HepG2 (cell line): ENCODE results near the gene PPP4R3A. TPM values are rescaled to one million over a fixed set of nuclear protein-coding genes. Genes with fewer than 3 reads are reported as not detected.

Source experiments
- FOSL2 ChIP-seq: sonication (generic); formaldehyde crosslinking; IDR thresholded peaks from 2 replicates; pipeline ENCODE4 v1.4.0; 2020; ENCODE audit warnings: missing genetic modification reagents
- GATAD1 ChIP-seq: IDR thresholded peaks from 2 replicates; pipeline ENCODE4 v1.6.1; 2016; ENCODE audit warnings: missing genetic modification reagents, missing compliant biosample characterization
- HMG20B ChIP-seq: conservative IDR thresholded peaks from 2 replicates; pipeline ENCODE4 v1.6.1; 2016; ENCODE audit warnings: missing genetic modification reagents, missing compliant biosample characterization
- JARID2 ChIP-seq: sonication (generic); formaldehyde crosslinking; IDR thresholded peaks from 2 replicates; pipeline ENCODE4 v1.8.1; 2023; ENCODE audit warnings: missing genetic modification reagents, inconsistent platforms; ENCODE audit not compliant: insufficient replicate concordance
- JUNB ChIP-seq: sonication (generic); formaldehyde crosslinking; IDR thresholded peaks from 2 replicates; pipeline ENCODE4 v1.8.0; 2022; ENCODE audit warnings: missing genetic modification reagents, mild to moderate bottlenecking, borderline replicate concordance
- KDM1A ChIP-seq: IDR thresholded peaks from 2 replicates; pipeline ENCODE4 v1.6.1; 2016; ENCODE audit warnings: missing compliant biosample characterization
- MAFG ChIP-seq: sonication (generic); formaldehyde crosslinking; IDR thresholded peaks from 2 replicates; pipeline ENCODE4 v1.5.1; 2020; ENCODE audit warnings: mild to moderate bottlenecking, missing genetic modification reagents
- MTF1 ChIP-seq: sonication (generic); formaldehyde crosslinking; IDR thresholded peaks from 2 replicates; pipeline ENCODE4 v1.5.0; 2020; ENCODE audit warnings: missing genetic modification reagents
- PAX8 ChIP-seq: sonication (generic); formaldehyde crosslinking; IDR thresholded peaks from 2 replicates; pipeline ENCODE4 v1.8.0; 2022; ENCODE audit warnings: mild to moderate bottlenecking, missing genetic modification reagents, borderline replicate concordance
- SP1 ChIP-seq, 2 experiments: fragments of 450-650 bp in 1 of 2; sonication (generic) in 1 of 2; formaldehyde crosslinking in 1 of 2; IDR thresholded peaks; 2 replicates each; pipeline versions ENCODE4 v1.4.0 to v1.6.1; 2016 to 2020; ENCODE audit warnings: missing genetic modification reagents in 1 of 2
- SP2 ChIP-seq: sonication (generic); formaldehyde crosslinking; IDR thresholded peaks from 2 replicates; pipeline ENCODE4 v1.5.1; 2020; ENCODE audit warnings: mild to moderate bottlenecking, missing genetic modification reagents
- SRSF4 ChIP-seq: fragments of 200-400 bp; formaldehyde crosslinking; IDR thresholded peaks from one replicate; pipeline ENCODE4 v1.6.1; 2018; ENCODE audit warnings: mild to moderate bottlenecking, low read depth, low read length, moderate library complexity; ENCODE audit not compliant: poor library complexity, severe bottlenecking
- SUZ12 ChIP-seq: fragments of 150-350 bp; IDR thresholded peaks from 2 replicates; pipeline ENCODE4 v1.6.1; 2014; ENCODE audit warnings: low read depth, low read length
- ZMYM2 ChIP-seq: sonication (generic); formaldehyde crosslinking; IDR thresholded peaks from 2 replicates; pipeline ENCODE4 v1.8.0; 2022; ENCODE audit warnings: mild to moderate bottlenecking, missing genetic modification reagents
- polyA plus RNA-seq, 8 experiments: library from polyadenylated mRNA; depleted of rRNA in 3 of 8; stranded (reverse) in 7 of 8; unstranded in 1 of 8; fragments of >200 nt; fragmentation: Illumina TruSeq in 4 of 8; extraction: Trizol in 4 of 8; gene quantifications; 2 replicates each; pipeline versions ENCODE4 v1.2.1 to v1.2.3, GENCODE V29; 2011 to 2016; ENCODE audit warnings: low read depth in 4 of 8, missing spikeins in 1 of 8, mixed read lengths in 1 of 8; ENCODE audit not compliant: insufficient read depth in 1 of 8
- total RNA-seq, 5 experiments: library from RNA; depleted of rRNA; stranded (reverse); fragments of >200 nt; fragmentation: Illumina TruSeq; extraction: Trizol; gene quantifications; 2 replicates each; pipeline ENCODE4 v1.2.3, GENCODE V29; 2016; ENCODE audit warnings: low read depth in 1 of 5
- TF ChIP-seq, protein P1 (sequence below): sonication (generic); formaldehyde crosslinking; IDR thresholded peaks from 2 replicates; pipeline ENCODE4 v1.5.1; 2020; ENCODE audit warnings: mild to moderate bottlenecking, missing genetic modification reagents, borderline replicate concordance
- TF ChIP-seq, protein P2 (sequence below): sonication (generic); formaldehyde crosslinking; IDR thresholded peaks from 2 replicates; pipeline ENCODE4 v1.5.0; 2020; ENCODE audit warnings: missing genetic modification reagents, mild to moderate bottlenecking, borderline replicate concordance
- TF ChIP-seq, protein P3 (sequence below): IDR thresholded peaks from 2 replicates; pipeline ENCODE4 v1.6.1; 2012; ENCODE audit warnings: inconsistent platforms
- TF ChIP-seq, protein P4 (sequence below): conservative IDR thresholded peaks from 2 replicates; pipeline ENCODE4 v1.6.1; 2018; ENCODE audit warnings: missing genetic modification reagents
- TF ChIP-seq, protein P5 (sequence below): sonication (generic); formaldehyde crosslinking; IDR thresholded peaks from 2 replicates; pipeline ENCODE4 v1.4.0; 2020; ENCODE audit warnings: low read depth, missing genetic modification reagents

Gene PPP4R3A
- total and polyA plus RNA-seq, 2 of the 13 experiments (the other 11 are each of a cell fraction or from before 2014, with no cell fraction given), result 22.5 to 57.4 TPM

DNA sequence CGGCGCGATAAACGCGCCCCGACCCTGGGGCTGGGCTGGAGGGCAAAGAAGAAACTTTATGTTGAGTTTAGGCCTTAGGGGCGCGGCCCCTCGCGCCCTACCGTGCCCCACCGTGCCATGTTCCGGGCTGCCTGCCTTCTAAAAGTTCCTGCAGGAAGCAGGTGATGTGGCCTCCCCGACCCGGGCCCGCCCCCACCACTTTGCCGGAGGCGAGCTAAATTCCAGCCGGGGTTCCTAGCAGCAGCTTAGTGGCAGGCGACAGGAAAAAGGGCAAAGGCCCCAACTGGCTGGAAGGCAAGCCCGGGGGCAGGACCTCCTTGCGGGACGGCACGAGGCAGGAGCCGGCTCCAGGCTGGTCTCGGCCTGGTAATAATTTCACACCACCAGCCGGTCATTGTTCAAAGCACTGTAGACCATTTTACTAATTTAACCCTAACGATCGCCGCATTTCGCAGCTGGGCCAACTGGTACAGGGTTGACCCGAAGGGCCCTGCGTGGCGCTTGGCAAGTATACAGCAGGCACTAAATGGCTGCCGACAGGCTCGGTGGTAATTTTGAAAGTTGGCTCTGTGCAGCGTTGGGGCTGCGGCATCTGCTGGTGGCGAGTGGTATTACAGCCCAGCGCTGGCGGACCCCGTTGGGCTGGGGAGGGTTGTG, 91.6 kb downstream of the PPP4R3A start (continued):
- TF ChIP-seq, protein P1, sequence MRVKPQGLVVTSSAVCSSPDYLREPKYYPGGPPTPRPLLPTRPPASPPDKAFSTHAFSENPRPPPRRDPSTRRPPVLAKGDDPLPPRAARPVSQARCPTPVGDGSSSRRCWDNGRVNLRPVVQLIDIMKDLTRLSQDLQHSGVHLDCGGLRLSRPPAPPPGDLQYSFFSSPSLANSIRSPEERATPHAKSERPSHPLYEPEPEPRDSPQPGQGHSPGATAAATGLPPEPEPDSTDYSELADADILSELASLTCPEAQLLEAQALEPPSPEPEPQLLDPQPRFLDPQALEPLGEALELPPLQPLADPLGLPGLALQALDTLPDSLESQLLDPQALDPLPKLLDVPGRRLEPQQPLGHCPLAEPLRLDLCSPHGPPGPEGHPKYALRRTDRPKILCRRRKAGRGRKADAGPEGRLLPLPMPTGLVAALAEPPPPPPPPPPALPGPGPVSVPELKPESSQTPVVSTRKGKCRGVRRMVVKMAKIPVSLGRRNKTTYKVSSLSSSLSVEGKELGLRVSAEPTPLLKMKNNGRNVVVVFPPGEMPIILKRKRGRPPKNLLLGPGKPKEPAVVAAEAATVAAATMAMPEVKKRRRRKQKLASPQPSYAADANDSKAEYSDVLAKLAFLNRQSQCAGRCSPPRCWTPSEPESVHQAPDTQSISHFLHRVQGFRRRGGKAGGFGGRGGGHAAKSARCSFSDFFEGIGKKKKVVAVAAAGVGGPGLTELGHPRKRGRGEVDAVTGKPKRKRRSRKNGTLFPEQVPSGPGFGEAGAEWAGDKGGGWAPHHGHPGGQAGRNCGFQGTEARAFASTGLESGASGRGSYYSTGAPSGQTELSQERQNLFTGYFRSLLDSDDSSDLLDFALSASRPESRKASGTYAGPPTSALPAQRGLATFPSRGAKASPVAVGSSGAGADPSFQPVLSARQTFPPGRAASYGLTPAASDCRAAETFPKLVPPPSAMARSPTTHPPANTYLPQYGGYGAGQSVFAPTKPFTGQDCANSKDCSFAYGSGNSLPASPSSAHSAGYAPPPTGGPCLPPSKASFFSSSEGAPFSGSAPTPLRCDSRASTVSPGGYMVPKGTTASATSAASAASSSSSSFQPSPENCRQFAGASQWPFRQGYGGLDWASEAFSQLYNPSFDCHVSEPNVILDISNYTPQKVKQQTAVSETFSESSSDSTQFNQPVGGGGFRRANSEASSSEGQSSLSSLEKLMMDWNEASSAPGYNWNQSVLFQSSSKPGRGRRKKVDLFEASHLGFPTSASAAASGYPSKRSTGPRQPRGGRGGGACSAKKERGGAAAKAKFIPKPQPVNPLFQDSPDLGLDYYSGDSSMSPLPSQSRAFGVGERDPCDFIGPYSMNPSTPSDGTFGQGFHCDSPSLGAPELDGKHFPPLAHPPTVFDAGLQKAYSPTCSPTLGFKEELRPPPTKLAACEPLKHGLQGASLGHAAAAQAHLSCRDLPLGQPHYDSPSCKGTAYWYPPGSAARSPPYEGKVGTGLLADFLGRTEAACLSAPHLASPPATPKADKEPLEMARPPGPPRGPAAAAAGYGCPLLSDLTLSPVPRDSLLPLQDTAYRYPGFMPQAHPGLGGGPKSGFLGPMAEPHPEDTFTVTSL (CRISPR knock-in tag), result 0 out of 2 replicates have a peak, but pooled peaks have one; percentile 20
- TF ChIP-seq MTF1 (CRISPR knock-in tag) (no peak; the same call in 1 of the 2 replicates), HMG20B (no peak), KDM1A (CRISPR knock-in tag) (peak; percentile 78), MAFG (CRISPR knock-in tag) (no peak), JUNB (CRISPR knock-in tag) (no peak), SUZ12 (no peak), FOSL2 (CRISPR knock-in tag) (no peak), SP1 (IDR thresholded peaks at IDR 0.05) (no peak), SP1 (CRISPR knock-in tag; IDR thresholded peaks at IDR 0.05) (no peak), SP2 (CRISPR knock-in tag) (0 out of 2 replicates have a peak, but pooled peaks have one; percentile 11), SRSF4 (no peak), GATAD1 (CRISPR knock-in tag) (no peak), JARID2 (CRISPR knock-in tag) (no peak), ZMYM2 (CRISPR knock-in tag) (peak; percentile 93), PAX8 (CRISPR knock-in tag) (no peak)
- TF ChIP-seq, protein P2, sequence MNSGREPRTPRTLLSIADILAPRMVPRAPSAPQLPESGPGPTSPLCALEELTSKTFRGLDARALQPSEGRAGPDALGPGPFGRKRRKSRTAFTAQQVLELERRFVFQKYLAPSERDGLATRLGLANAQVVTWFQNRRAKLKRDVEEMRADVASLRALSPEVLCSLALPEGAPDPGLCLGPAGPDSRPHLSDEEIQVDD, result no peak
- TF ChIP-seq, protein P3, sequence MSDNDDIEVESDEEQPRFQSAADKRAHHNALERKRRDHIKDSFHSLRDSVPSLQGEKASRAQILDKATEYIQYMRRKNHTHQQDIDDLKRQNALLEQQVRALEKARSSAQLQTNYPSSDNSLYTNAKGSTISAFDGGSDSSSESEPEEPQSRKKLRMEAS, result no peak
- TF ChIP-seq, protein P4, sequence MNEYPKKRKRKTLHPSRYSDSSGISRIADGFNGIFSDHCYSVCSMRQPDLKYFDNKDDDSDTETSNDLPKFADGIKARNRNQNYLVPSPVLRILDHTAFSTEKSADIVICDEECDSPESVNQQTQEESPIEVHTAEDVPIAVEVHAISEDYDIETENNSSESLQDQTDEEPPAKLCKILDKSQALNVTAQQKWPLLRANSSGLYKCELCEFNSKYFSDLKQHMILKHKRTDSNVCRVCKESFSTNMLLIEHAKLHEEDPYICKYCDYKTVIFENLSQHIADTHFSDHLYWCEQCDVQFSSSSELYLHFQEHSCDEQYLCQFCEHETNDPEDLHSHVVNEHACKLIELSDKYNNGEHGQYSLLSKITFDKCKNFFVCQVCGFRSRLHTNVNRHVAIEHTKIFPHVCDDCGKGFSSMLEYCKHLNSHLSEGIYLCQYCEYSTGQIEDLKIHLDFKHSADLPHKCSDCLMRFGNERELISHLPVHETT, result no peak
- TF ChIP-seq, protein P5, sequence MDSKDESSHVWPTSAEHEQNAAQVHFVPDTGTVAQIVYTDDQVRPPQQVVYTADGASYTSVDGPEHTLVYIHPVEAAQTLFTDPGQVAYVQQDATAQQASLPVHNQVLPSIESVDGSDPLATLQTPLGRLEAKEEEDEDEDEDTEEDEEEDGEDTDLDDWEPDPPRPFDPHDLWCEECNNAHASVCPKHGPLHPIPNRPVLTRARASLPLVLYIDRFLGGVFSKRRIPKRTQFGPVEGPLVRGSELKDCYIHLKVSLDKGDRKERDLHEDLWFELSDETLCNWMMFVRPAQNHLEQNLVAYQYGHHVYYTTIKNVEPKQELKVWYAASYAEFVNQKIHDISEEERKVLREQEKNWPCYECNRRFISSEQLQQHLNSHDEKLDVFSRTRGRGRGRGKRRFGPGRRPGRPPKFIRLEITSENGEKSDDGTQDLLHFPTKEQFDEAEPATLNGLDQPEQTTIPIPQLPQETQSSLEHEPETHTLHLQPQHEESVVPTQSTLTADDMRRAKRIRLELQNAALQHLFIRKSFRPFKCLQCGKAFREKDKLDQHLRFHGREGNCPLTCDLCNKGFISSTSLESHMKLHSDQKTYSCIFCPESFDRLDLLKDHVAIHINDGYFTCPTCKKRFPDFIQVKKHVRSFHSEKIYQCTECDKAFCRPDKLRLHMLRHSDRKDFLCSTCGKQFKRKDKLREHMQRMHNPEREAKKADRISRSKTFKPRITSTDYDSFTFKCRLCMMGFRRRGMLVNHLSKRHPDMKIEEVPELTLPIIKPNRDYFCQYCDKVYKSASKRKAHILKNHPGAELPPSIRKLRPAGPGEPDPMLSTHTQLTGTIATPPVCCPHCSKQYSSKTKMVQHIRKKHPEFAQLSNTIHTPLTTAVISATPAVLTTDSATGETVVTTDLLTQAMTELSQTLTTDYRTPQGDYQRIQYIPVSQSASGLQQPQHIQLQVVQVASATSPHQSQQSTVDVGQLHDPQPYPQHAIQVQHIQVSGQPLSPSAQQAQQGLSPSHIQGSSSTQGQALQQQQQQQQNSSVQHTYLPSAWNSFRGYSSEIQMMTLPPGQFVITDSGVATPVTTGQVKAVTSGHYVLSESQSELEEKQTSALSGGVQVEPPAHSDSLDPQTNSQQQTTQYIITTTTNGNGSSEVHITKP (CRISPR knock-in tag), result no peak
